Hepatocyte (in vitro differentiated cells): ENCODE results near the gene KLHL3.

ENCODE experiments used
- CTCF ChIP-seq: fragments of 200-600 bp; sonication (generic); IDR thresholded peaks from 2 replicates; pipeline ENCODE4 v1.5.1; 2016; ENCODE audit warnings: antibody characterized with exemption, mild to moderate bottlenecking; ENCODE audit not compliant: poor library complexity
- EZH2 ChIP-seq: fragments of 200-600 bp; sonication (generic); IDR thresholded peaks from 2 replicates; pipeline ENCODE4 v1.6.1; 2016; ENCODE audit warnings: antibody characterized with exemption, mild to moderate bottlenecking, borderline replicate concordance

GRCh38 chr5:137696481-137696880 is 39.4 kb downstream of the KLHL3 start:
- TF ChIP-seq CTCF (no peak), EZH2 (no peak)
